LNCAP (cell line): Measurements from ENCODE around the gene SH3RF2.

Source experiments
- CTCF ChIP-seq: fragments of 450-650 bp; IDR thresholded peaks from 2 replicates; pipeline ENCODE4 v1.5.1; 2017; ENCODE audit warnings: mild to moderate bottlenecking

Gene SH3RF2

GRCh38 chr5:146071171-146071570 lies 134.8 kb downstream of the SH3RF2 start:
- TF ChIP-seq CTCF, result no peak

- no peak for TF ChIP-seq CTCF
These were observed 136.2 kb downstream of the SH3RF2 start for GRCh38 chr5:146072595-146072994.

GRCh38 chr5:146073239-146073900 lies 137.0 kb downstream of the SH3RF2 start:
- TF ChIP-seq CTCF, result no peak

- TF ChIP-seq CTCF, result no peak
These were observed 139.7 kb downstream of the SH3RF2 start for GRCh38 chr5:146076028-146076427.

GRCh38 chr5:146076455-146076854 lies 140.1 kb downstream of the SH3RF2 start:
- no peak for TF ChIP-seq CTCF

- no peak for TF ChIP-seq CTCF
These were observed 142.2 kb downstream of the SH3RF2 start for GRCh38 chr5:146078566-146078965.

GRCh38 chr5:146079695-146080373 lies 143.5 kb downstream of the SH3RF2 start:
- TF ChIP-seq CTCF, result no peak

- no peak for TF ChIP-seq CTCF
These were observed 145.2 kb downstream of the SH3RF2 start for GRCh38 chr5:146081556-146081955.
